Measurements from ENCODE around the gene TSPAN18.

TSPAN18 gene

GRCh38 chr11:44804449-44805437 lies 78.0 kb downstream of the TSPAN18 start:
- Histone ChIP-seq H3K27me3 (ENCODE audit: insufficient read depth, low read length) (0 out of 2 replicates have a peak, but pooled peaks cover 5% of the 10 kb centered on the region), H3K27ac (ENCODE audit: low read depth, low read length, poor library complexity, severe bottlenecking) (no peak overlapping the region), H3K4me2 (ENCODE audit: low read length) (no peak overlapping the region), H3K4me1 (ENCODE audit: insufficient read depth, low read length, severe bottlenecking) (no peaks in the 10 kb centered on the region), H3F3A (ENCODE audit: insufficient read depth, low read length) (no peaks in the 10 kb centered on the region), H4K20me1 (ENCODE audit: insufficient read depth, low read length) (no peaks in the 10 kb centered on the region), H3K79me2 (ENCODE audit: insufficient read depth, low read length) (no peaks in the 10 kb centered on the region), H3K36me3 (ENCODE audit: insufficient read depth, low read length) (no peaks in the 10 kb centered on the region), H3K9ac (ENCODE audit: low read length) (no peak overlapping the region), H3K9me3 (ENCODE audit: low read length) (no peaks in the 10 kb centered on the region), H3K4me3 (ENCODE audit: low read depth, low read length, poor library complexity, severe bottlenecking) (no peak overlapping the region), H3K9me2 (ENCODE audit: low read depth, low read length) (no peaks in the 10 kb centered on the region), H2AFZ (ENCODE audit: low read length) (no peak overlapping the region)
- TF ChIP-seq CTCF (IDR thresholded peaks at IDR 0.05; ENCODE audit: low read length) (no peak), EZH2 (IDR thresholded peaks at IDR 0.05; ENCODE audit: borderline replicate concordance, low read length) (no peak)

GRCh38 chr11:44805596-44805995 lies 78.8 kb downstream of the TSPAN18 start:
- H3K27ac ChIP-seq (ENCODE audit: low read depth, low read length, poor library complexity, severe bottlenecking), result no peak overlapping the region
- H3K79me2 ChIP-seq (ENCODE audit: insufficient read depth, low read length), result no peaks in the 10 kb centered on the region
- H3K9me3 ChIP-seq (ENCODE audit: low read length), result no peaks in the 10 kb centered on the region
- no peaks in the 10 kb centered on the region for H4K20me1 ChIP-seq (ENCODE audit: insufficient read depth, low read length)
- H3K4me2 ChIP-seq (ENCODE audit: low read length), result no peak overlapping the region
- H3F3A ChIP-seq (ENCODE audit: insufficient read depth, low read length), result no peaks in the 10 kb centered on the region
- no peaks in the 10 kb centered on the region for H3K9me2 ChIP-seq (ENCODE audit: low read depth, low read length)
- no peak for TF ChIP-seq EZH2 (IDR thresholded peaks at IDR 0.05; ENCODE audit: borderline replicate concordance, low read length)
- TF ChIP-seq CTCF (IDR thresholded peaks at IDR 0.05; ENCODE audit: low read length), result no peak
- no peaks in the 10 kb centered on the region for H3K4me1 ChIP-seq (ENCODE audit: insufficient read depth, low read length, severe bottlenecking)
- H3K4me3 ChIP-seq (ENCODE audit: low read depth, low read length, poor library complexity, severe bottlenecking), result no peak overlapping the region
- H3K27me3 ChIP-seq (ENCODE audit: insufficient read depth, low read length), result 0 out of 2 replicates have a peak, but pooled peaks cover 9% of the 10 kb centered on the region
- H3K9ac ChIP-seq (ENCODE audit: low read length), result no peak overlapping the region
- H2AFZ ChIP-seq (ENCODE audit: low read length), result no peak overlapping the region
- H3K36me3 ChIP-seq (ENCODE audit: insufficient read depth, low read length), result no peaks in the 10 kb centered on the region

GRCh38 chr11:44808053-44808753 lies 81.4 kb downstream of the TSPAN18 start:
- TF ChIP-seq EZH2 (IDR thresholded peaks at IDR 0.05; ENCODE audit: borderline replicate concordance, low read length) (no peak), CTCF (IDR thresholded peaks at IDR 0.05; ENCODE audit: low read length) (no peak)
- Histone ChIP-seq H3K4me3 (ENCODE audit: low read depth, low read length, poor library complexity, severe bottlenecking) (no peak overlapping the region), H3K79me2 (ENCODE audit: insufficient read depth, low read length) (no peaks in the 10 kb centered on the region), H4K20me1 (ENCODE audit: insufficient read depth, low read length) (no peaks in the 10 kb centered on the region), H3K27me3 (ENCODE audit: insufficient read depth, low read length) (0 out of 2 replicates have a peak, but pooled peaks cover 4% of the 10 kb centered on the region), H3K4me2 (ENCODE audit: low read length) (no peak overlapping the region), H3F3A (ENCODE audit: insufficient read depth, low read length) (no peaks in the 10 kb centered on the region), H3K9ac (ENCODE audit: low read length) (no peak overlapping the region), H3K4me1 (ENCODE audit: insufficient read depth, low read length, severe bottlenecking) (no peaks in the 10 kb centered on the region), H2AFZ (ENCODE audit: low read length) (no peak overlapping the region), H3K36me3 (ENCODE audit: insufficient read depth, low read length) (no peaks in the 10 kb centered on the region), H3K9me2 (ENCODE audit: low read depth, low read length) (no peaks in the 10 kb centered on the region), H3K9me3 (ENCODE audit: low read length) (no peaks in the 10 kb centered on the region), H3K27ac (ENCODE audit: low read depth, low read length, poor library complexity, severe bottlenecking) (no peak overlapping the region)

All from OCI-LY1 (cell line).